T-helper 2 cell treated with Interferon-gamma antibody and Interleukin-4, amounts not matched to agents 5 μg/mL and 100 μg/mL, for 36 hours (primary cell): ENCODE results near the gene RAB3A.

Experiments
- DNase-seq: peaks from one replicate; pipeline ENCODE4 v3.0.0; 2021; ENCODE audit warnings: low spot score
- H3K27ac Mint-ChIP-seq: one replicate; pipeline ENCODE4 v1.8.0; 2021; ENCODE audit warnings: mild to moderate bottlenecking, mixed read lengths
- H3K27me3 Mint-ChIP-seq: one replicate; pipeline ENCODE4 v1.8.0; 2021; ENCODE audit warnings: low read depth, mixed read lengths
- H3K36me3 Mint-ChIP-seq: one replicate; pipeline ENCODE4 v1.8.0; 2021; ENCODE audit warnings: low read depth, mixed read lengths
- H3K4me1 Mint-ChIP-seq: one replicate; pipeline ENCODE4 v1.8.0; 2021; ENCODE audit warnings: low read depth, mixed read lengths
- H3K4me3 Mint-ChIP-seq: one replicate; pipeline ENCODE4 v1.8.0; 2022; ENCODE audit warnings: mild to moderate bottlenecking, moderate library complexity, mixed read lengths
- H3K9me3 Mint-ChIP-seq: one replicate; pipeline ENCODE4 v1.8.0; 2021; ENCODE audit warnings: mixed read lengths

RAB3A gene

GRCh38 chr19:18229474-18229873 is 25.6 kb upstream of the RAB3A start:
- H3K9me3 Mint-ChIP-seq, result no peaks in the 10 kb centered on the region
- H3K36me3 Mint-ChIP-seq, result no peaks in the 10 kb centered on the region
- no peak overlapping the region for H3K4me3 Mint-ChIP-seq
- H3K27me3 Mint-ChIP-seq, result peaks cover 62% of the 10 kb centered on the region
- H3K27ac Mint-ChIP-seq, result no peak overlapping the region
- no peak for DNase-seq
- peaks cover 5% of the 10 kb centered on the region for H3K4me1 Mint-ChIP-seq

GRCh38 chr19:18227781-18228271 is 24.0 kb upstream of the RAB3A start:
- Mint-ChIP-seq H3K36me3 (no peaks in the 10 kb centered on the region), H3K4me3 (no peak overlapping the region), H3K27me3 (peaks cover 60% of the 10 kb centered on the region), H3K4me1 (peaks cover 10% of the 10 kb centered on the region), H3K27ac (no peak overlapping the region), H3K9me3 (no peaks in the 10 kb centered on the region)
- DNase-seq, result no peak

- Mint-ChIP-seq H3K27me3 (peaks cover 55% of the 10 kb centered on the region), H3K36me3 (no peaks in the 10 kb centered on the region), H3K9me3 (no peaks in the 10 kb centered on the region), H3K4me3 (no peak overlapping the region), H3K27ac (no peak overlapping the region), H3K4me1 (peaks cover 8% of the 10 kb centered on the region)
- no peak for DNase-seq
Observed at GRCh38 chr19:18226956-18227780, 23.3 kb upstream of the RAB3A start.

GRCh38 chr19:18225702-18226468 is 22.0 kb upstream of the RAB3A start, which contains the start of gene PDE4C:
PDE4C (minus strand) TSS chr19:18226438; CDS start chr19:18226415, 23 bp downstream.
- Mint-ChIP-seq H3K4me1 (peaks cover 8% of the 10 kb centered on the region), H3K27me3 (peaks cover 47% of the 10 kb centered on the region), H3K36me3 (no peaks in the 10 kb centered on the region), H3K27ac (no peak within 1 kb of the TSS), H3K4me3 (no peak within 1 kb of the TSS), H3K9me3 (no peaks in the 10 kb centered on the region)
- no peak for DNase-seq

- H3K36me3 Mint-ChIP-seq, result no peaks in the 10 kb centered on the region
- DNase-seq, result no peak
- H3K4me3 Mint-ChIP-seq, result no peak overlapping the region
- peaks cover 45% of the 10 kb centered on the region for H3K27me3 Mint-ChIP-seq
- H3K4me1 Mint-ChIP-seq, result peaks cover 8% of the 10 kb centered on the region
- no peak overlapping the region for H3K27ac Mint-ChIP-seq
- no peaks in the 10 kb centered on the region for H3K9me3 Mint-ChIP-seq
Observed at GRCh38 chr19:18225355-18225701, 21.5 kb upstream of the RAB3A start.

GRCh38 chr19:18224525-18225354 is 20.9 kb upstream of the RAB3A start:
- DNase-seq, result peak; percentile 91
- H3K4me1 Mint-ChIP-seq, result peaks cover 8% of the 10 kb centered on the region
- H3K36me3 Mint-ChIP-seq, result no peaks in the 10 kb centered on the region
- H3K27ac Mint-ChIP-seq, result peak overlapping the region; percentile 58
- H3K4me3 Mint-ChIP-seq, result peak overlapping the region; percentile 88
- H3K9me3 Mint-ChIP-seq, result no peaks in the 10 kb centered on the region
- peaks cover 44% of the 10 kb centered on the region for H3K27me3 Mint-ChIP-seq

- peaks cover 8% of the 10 kb centered on the region for H3K4me1 Mint-ChIP-seq
- peaks cover 41% of the 10 kb centered on the region for H3K27me3 Mint-ChIP-seq
Observed at GRCh38 chr19:18223860-18224524, 20.1 kb upstream of the RAB3A start.

GRCh38 chr19:18221815-18222725 is 18.2 kb upstream of the RAB3A start:
- H3K9me3 Mint-ChIP-seq, result no peaks in the 10 kb centered on the region
- peaks cover 32% of the 10 kb centered on the region for H3K27me3 Mint-ChIP-seq
- no peak for DNase-seq
- no peak overlapping the region for H3K4me3 Mint-ChIP-seq
- H3K36me3 Mint-ChIP-seq, result no peaks in the 10 kb centered on the region
- peaks cover 8% of the 10 kb centered on the region for H3K4me1 Mint-ChIP-seq
- H3K27ac Mint-ChIP-seq, result no peak overlapping the region

More at GRCh38 chr19:18223860-18224524, 20.1 kb upstream of the RAB3A start:
- no peak overlapping the region for H3K27ac Mint-ChIP-seq
- no peak for DNase-seq
- no peaks in the 10 kb centered on the region for H3K9me3 Mint-ChIP-seq
- peak overlapping the region; percentile 88 for H3K4me3 Mint-ChIP-seq
- H3K36me3 Mint-ChIP-seq, result no peaks in the 10 kb centered on the region

- Mint-ChIP-seq H3K27ac (no peak overlapping the region), H3K4me3 (no peak overlapping the region), H3K36me3 (no peaks in the 10 kb centered on the region), H3K27me3 (peaks cover 22% of the 10 kb centered on the region), H3K4me1 (peaks cover 8% of the 10 kb centered on the region), H3K9me3 (no peaks in the 10 kb centered on the region)
- DNase-seq, result no peak
Observed at GRCh38 chr19:18220632-18221275, 16.9 kb upstream of the RAB3A start.

GRCh38 chr19:18219911-18220631 is 16.2 kb upstream of the RAB3A start:
- no peaks in the 10 kb centered on the region for H3K36me3 Mint-ChIP-seq
- no peaks in the 10 kb centered on the region for H3K9me3 Mint-ChIP-seq
- H3K4me1 Mint-ChIP-seq, result peaks cover 8% of the 10 kb centered on the region
- H3K4me3 Mint-ChIP-seq, result no peak overlapping the region
- H3K27ac Mint-ChIP-seq, result no peak overlapping the region
- no peak for DNase-seq
- peaks cover 17% of the 10 kb centered on the region for H3K27me3 Mint-ChIP-seq

- Mint-ChIP-seq H3K27me3 (peaks cover 11% of the 10 kb centered on the region), H3K36me3 (no peaks in the 10 kb centered on the region), H3K4me3 (no peak overlapping the region), H3K27ac (no peak overlapping the region), H3K4me1 (no peaks in the 10 kb centered on the region), H3K9me3 (no peaks in the 10 kb centered on the region)
- no peak for DNase-seq
Observed at GRCh38 chr19:18218600-18218999, 14.8 kb upstream of the RAB3A start.

- no peaks in the 10 kb centered on the region for H3K36me3 Mint-ChIP-seq
- no peak for DNase-seq
Observed at GRCh38 chr19:18218159-18218558, 14.3 kb upstream of the RAB3A start.

More at GRCh38 chr19:18218159-18218558, 14.3 kb upstream of the RAB3A start:
- peaks cover 11% of the 10 kb centered on the region for H3K27me3 Mint-ChIP-seq
- H3K27ac Mint-ChIP-seq, result no peak overlapping the region
- no peak overlapping the region for H3K4me3 Mint-ChIP-seq
- no peaks in the 10 kb centered on the region for H3K4me1 Mint-ChIP-seq
- no peaks in the 10 kb centered on the region for H3K9me3 Mint-ChIP-seq
